Measurements from ENCODE around the gene C8G.

The C8G gene

DNA sequence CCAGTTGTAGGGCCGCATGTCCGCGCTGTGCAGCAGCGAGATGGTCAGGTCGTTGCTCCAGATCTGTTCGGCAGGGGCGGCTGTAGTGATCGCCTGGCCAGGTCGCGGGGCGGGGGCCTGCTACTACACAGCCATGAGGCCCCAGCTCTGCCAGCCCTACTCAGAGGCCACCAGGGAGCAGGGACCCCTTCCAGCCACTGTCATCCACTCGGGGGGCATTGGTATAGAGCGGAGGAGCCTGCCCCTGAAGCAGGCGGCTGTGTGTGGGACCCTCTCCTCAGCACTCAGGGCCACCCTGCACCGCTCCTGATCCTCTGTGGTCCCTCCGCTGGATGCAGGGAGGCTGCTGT lies 2.2 kb upstream of the C8G start:
- no peak for DNase-seq

- DNase-seq = no peak
Observed at GRCh38 chr9:136943291-136944211, 1.5 kb upstream of the C8G start.

- DNase-seq = no peak
Observed at GRCh38 chr9:136944212-136944518, 878 bp upstream of the C8G start.

- DNase-seq = no peak
Observed at GRCh38 chr9:136945333-136946227, 537 bp downstream of the C8G start.

- no peak for DNase-seq
Observed at GRCh38 chr9:136946228-136947027, 1.4 kb downstream of the C8G start.

DNA sequence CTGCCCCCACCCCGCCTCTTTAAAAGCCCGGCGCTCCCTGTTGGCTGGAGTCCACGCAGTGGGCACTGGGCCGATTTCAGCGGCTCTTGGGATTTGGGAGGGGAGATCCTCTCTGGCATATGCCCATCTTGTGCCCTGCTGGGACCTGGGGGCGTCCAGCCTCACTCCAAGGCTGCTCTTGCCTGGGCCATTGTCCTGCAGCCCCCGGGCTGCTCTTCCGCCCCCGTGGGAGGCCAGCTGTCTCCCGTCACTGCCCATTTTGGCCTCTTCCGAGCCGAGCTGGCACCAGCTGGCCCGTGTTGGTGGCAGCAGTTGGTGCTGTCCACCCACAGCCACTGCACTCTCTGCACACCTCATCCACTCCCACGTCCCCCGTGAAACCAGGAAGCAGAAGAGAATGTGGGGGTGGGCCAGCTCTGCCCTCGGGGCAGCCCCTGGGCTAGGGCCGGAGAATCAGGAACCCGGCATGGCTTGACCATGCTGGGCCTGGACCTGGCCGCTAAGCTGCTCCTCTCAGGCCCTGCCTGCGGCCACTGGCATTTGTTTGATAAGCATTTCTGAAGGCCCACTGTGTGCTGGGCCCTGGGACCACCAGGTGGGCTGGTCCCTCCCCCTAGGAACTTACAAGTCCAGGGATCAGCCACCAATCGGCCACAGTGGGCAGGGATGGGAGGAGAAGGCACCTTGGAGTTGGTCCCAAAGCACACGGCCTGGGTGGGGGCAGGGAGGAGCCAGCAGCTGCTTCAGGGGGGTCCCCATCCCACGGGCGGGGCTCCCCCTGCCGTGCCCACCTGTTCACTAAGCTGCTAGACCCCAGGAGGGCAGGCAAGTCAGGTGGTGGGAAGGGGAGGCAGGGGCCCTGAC lies 2.2 kb downstream of the C8G start:
- no peak for DNase-seq

- DNase-seq = no peak
Observed at GRCh38 chr9:136947955-136948510, 3.0 kb downstream of the C8G start.

- DNase-seq = no peak
Observed at GRCh38 chr9:136949239-136949816, 4.3 kb downstream of the C8G start.

DNA sequence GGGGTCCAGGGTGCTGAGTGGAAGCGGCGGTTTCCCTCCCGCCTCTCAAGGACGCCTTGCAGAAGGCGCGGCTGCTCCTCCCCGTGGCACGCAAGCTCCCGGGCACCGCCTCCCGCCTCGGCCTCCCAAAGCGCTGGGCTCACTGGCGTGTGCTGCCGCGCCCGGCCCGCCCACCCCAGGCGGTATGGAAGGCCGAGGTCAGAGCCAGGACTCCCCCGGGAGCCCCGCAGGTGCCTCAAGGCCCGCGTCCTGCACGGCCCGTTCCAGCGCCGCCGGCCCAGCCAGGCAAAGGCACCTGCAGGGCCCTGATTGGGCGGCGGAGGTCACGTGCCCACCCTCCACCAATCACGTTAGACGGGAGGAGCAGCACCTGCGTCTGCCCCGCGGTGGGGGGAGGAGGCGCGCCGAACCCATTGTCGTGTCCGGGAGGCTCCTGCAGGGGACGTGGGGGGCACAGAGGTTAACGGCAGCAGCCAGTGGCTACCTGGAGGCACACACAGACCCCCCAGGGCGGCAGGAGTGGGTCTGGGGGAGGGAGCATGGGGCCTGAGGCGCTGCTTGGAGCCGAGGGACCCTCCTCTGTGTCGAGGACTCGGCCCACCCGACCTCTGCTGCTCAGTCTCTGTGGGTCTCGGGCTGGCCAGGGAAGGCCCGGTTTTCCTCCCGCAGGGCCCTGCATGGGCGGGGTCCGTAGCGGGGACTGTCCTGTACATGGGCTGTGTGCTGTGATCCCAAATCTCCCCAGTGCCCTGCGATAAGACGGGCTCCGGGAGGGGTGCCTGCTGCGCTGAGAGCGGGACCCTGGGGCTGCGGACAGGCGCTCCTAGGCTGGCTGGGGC lies 5.0 kb downstream of the C8G start:
- DNase-seq = peak; percentile 75

DNA sequence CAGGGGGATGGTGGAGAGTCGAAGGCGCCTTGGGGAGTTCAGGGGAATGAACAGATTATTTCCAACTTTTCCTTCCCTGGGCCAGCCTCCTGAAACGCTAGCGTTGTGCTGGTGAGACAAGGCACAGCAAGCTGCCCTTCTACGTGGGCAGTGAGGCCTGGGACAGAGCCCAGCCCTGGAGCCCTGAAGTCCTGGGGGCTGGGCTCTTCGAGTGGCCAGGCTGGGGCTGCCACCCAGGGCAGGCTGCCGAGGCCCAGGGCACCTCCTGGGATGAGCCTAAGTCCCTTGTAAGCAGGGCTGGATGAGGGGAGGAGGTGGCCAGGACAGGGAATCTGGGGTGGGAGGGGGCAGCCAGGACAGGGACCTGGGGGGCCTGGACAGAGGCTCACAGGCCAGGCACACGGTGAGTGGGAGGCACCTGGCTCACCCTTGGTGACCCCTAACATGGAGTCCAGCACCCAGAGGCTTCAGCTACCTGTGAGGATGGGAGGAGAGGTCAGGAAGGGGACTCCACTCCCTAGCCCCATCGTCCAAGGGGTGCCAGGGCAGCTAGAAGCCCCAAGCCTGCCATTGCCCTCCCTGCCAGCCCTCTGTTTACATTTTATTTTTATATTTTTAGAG lies 5.7 kb downstream of the C8G start:
- no peak for DNase-seq

GRCh38 chr9:136951541-136952320 lies 6.7 kb downstream of the C8G start, which contains the start of gene LCN12:
Gene LCN12, plus strand, starts transcription at chr9:136952273. Its CDS starts 55 bp downstream, at chr9:136952328.
- no peak for DNase-seq

DNA sequence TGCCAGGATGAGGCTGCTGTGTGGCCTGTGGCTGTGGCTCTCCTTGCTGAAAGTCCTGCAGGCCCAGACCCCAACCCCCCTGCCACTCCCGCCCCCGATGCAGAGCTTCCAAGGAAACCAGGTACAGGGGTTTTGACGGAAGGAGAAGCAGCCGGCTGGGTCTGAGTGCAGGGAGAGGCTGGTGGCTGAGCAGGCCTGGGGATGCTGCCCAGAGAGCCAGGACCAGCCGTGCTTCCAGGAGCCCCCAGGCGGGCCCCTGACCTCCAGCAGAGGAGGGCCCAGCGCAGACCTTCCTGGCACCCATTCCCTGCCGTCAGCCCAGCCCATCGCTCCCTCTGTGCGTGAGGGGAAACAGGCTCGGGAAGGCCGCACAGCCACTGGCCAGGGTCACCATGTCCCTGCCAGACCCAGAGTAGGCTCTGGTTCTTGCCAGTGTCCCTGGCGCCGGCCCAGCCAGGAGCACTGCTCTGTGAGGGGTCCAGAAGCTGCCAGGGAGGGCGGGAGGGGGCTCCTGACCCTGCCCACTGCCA lies 7.3 kb downstream of the C8G start:
- DNase-seq = no peak

GRCh38 chr9:136952876-136953770 lies 8.1 kb downstream of the C8G start:
- DNase-seq = no peak

GRCh38 chr9:136953771-136954269 lies 8.8 kb downstream of the C8G start:
- no peak for DNase-seq

DNA sequence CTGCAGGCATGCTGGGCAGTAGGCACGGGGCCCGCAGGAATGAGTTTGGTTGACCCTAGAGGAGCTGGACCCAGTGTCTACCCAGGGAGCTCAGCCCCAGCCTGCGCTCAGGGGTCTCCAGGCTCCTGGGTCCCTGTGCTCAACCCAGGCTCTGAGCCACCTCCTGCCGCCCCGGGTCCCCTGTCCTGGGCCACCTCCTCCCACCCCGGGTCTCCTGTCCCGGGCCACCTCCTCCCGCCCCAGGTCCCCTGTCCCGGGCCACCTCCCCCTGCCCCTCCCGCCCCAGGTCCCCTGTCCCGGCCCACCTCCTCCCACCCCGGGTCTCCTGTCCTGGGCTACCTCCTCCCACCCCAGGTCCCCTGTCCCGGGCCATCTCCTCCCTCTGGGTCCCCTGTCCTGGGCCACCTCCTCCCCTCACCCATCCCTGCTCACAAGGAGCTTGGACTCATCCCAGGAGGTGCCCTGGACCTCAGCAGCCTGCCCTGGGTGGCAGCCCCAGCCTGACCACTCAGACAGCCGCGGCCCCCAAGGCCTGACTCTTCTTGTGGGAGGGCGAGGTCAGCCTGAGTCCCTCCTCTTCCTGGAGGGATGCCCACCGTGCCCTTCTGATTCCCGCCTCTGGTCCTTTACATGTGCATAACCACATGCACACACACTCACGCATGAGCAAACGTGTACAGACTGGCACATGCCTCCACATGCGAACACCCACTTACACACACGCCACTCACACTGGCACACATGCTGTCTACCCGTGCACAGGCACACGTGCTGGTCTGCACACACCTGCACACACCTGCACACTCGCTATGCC lies 9.4 kb downstream of the C8G start:
- DNase-seq = no peak

- DNase-seq = no peak
Observed at GRCh38 chr9:136955202-136955942, 10.3 kb downstream of the C8G start.
